K562 (cell line): ENCODE results near the gene RBPJL. TPM values are rescaled to one million over a fixed set of nuclear protein-coding genes. Genes with fewer than 3 reads are reported as not detected.

Experiments
- ATF7 ChIP-seq: fragments of 450-650 bp; IDR thresholded peaks from 2 replicates; pipeline ENCODE4 v1.7.1; 2014; ENCODE audit warnings: mild to moderate bottlenecking, moderate library complexity
- DIDO1 ChIP-seq: fragments of 450-650 bp; IDR thresholded peaks from 2 replicates; pipeline ENCODE4 v1.6.1; 2016; ENCODE audit warnings: low read depth, missing biosample characterization, missing genetic modification characterization
- EHMT2 ChIP-seq: fragments of 450-650 bp; IDR thresholded peaks from 2 replicates; pipeline ENCODE4 v1.6.1; 2018; ENCODE audit warnings: antibody characterized with exemption
- ILF3 ChIP-seq: fragments of 450-650 bp; IDR thresholded peaks from 2 replicates; pipeline ENCODE4 v1.6.1; 2018; ENCODE audit warnings: antibody characterized with exemption, mild to moderate bottlenecking, moderate library complexity, borderline replicate concordance
- MYBL2 ChIP-seq, 2 experiments: fragments of 450-650 bp in 1 of 2; sonication (generic) in 1 of 2; formaldehyde crosslinking in 1 of 2; IDR thresholded peaks; 2 replicates each; pipeline versions ENCODE4 v1.6.1 to v1.8.1; 2017 to 2022; ENCODE audit warnings: borderline replicate concordance in 1 of 2, inconsistent platforms in 1 of 2, low read depth in 1 of 2, mild to moderate bottlenecking in 1 of 2, missing genetic modification reagents in 1 of 2, moderate library complexity in 1 of 2
- PTTG1 ChIP-seq: fragments of 450-650 bp; IDR thresholded peaks from 2 replicates; pipeline ENCODE4 v1.6.1; 2016; ENCODE audit warnings: low read depth, mild to moderate bottlenecking, missing genetic modification characterization, missing compliant biosample characterization
- RBBP5 ChIP-seq: fragments of 200-600 bp; sonication (generic); IDR thresholded peaks from 2 replicates; pipeline ENCODE4 v1.6.1; 2012; ENCODE audit warnings: borderline replicate concordance, mild to moderate bottlenecking, low read length, control low read depth, inconsistent platforms; ENCODE audit not compliant: insufficient read depth, poor library complexity, severe bottlenecking
- SAP30 ChIP-seq: fragments of 200-600 bp; sonication (generic); IDR thresholded peaks from 2 replicates; pipeline ENCODE4 v1.6.1; 2012; ENCODE audit warnings: borderline replicate concordance, low read depth, mild to moderate bottlenecking, moderate library complexity, low read length, control low read depth, inconsistent platforms; ENCODE audit not compliant: insufficient read depth, poor library complexity, severe bottlenecking
- SIN3B ChIP-seq: fragments of 450-650 bp; IDR thresholded peaks from 2 replicates; pipeline ENCODE4 v1.6.1; 2017; ENCODE audit warnings: low read depth, mild to moderate bottlenecking, moderate library complexity
- WHSC1 ChIP-seq: IDR thresholded peaks from one replicate; pipeline ENCODE4 v1.6.1; 2012; ENCODE audit warnings: low read length, control low read depth, inconsistent platforms
- polyA plus RNA-seq, 8 experiments: library from polyadenylated mRNA; depleted of rRNA in 4 of 8; stranded (reverse) in 5 of 8; unstranded in 3 of 8; fragments of >200 nt; fragmentation: Nextera tagmentation in 2 of 8; fragmentation: Illumina TruSeq in 1 of 8; extraction: Ambion mirVana in 2 of 8; extraction: Trizol in 1 of 8; gene quantifications; 2 replicates each; pipeline versions ENCODE4 v1.2.1 to v1.2.3, GENCODE V29; 2011 to 2014; ENCODE audit warnings: inconsistent platforms in 1 of 8, missing spikeins in 1 of 8
- total RNA-seq, 7 experiments: library from RNA; depleted of rRNA in 6 of 7; stranded (reverse); fragments of >200 nt in 6 of 7; fragmentation: Illumina TruSeq in 2 of 7; extraction: Trizol in 2 of 7; gene quantifications; 2 replicates each; pipeline versions ENCODE4 v1.2.1 to v1.2.3, GENCODE V29; 2011 to 2021; ENCODE audit warnings: low replicate concordance in 1 of 7
- TF ChIP-seq, protein P1 (sequence below), 2 experiments: fragments of 450-650 bp in 1 of 2; IDR thresholded peaks; 2 replicates each; pipeline ENCODE4 v1.6.1; 2011 to 2017; ENCODE audit warnings: low read depth in 2 of 2, antibody characterized with exemption in 1 of 2, borderline replicate concordance in 1 of 2, low read length in 1 of 2, mild to moderate bottlenecking in 1 of 2, mixed read lengths in 1 of 2; ENCODE audit not compliant: control insufficient read depth in 1 of 2
- TF ChIP-seq, protein P2 (sequence below): fragments of 450-650 bp; IDR thresholded peaks from 2 replicates; pipeline ENCODE4 v1.6.1; 2017; ENCODE audit warnings: antibody characterized with exemption
- TF ChIP-seq, protein P3 (sequence below): sonication (generic); formaldehyde crosslinking; IDR thresholded peaks from 2 replicates; pipeline ENCODE4 v1.8.0; 2022; ENCODE audit warnings: missing genetic modification reagents, mild to moderate bottlenecking, moderate library complexity, borderline replicate concordance
- TF ChIP-seq, protein P4 (sequence below): fragments of 250-450 bp; sonication (Bioruptor Pico); IDR thresholded peaks from 2 replicates; pipeline ENCODE4 v1.5.0; 2021; ENCODE audit warnings: mild to moderate bottlenecking, moderate library complexity

RBPJL gene
- total and polyA plus RNA-seq, 9 of the 15 experiments (the other 6 are each of a cell fraction or from before 2014, with no cell fraction given), result not detected

DNA sequence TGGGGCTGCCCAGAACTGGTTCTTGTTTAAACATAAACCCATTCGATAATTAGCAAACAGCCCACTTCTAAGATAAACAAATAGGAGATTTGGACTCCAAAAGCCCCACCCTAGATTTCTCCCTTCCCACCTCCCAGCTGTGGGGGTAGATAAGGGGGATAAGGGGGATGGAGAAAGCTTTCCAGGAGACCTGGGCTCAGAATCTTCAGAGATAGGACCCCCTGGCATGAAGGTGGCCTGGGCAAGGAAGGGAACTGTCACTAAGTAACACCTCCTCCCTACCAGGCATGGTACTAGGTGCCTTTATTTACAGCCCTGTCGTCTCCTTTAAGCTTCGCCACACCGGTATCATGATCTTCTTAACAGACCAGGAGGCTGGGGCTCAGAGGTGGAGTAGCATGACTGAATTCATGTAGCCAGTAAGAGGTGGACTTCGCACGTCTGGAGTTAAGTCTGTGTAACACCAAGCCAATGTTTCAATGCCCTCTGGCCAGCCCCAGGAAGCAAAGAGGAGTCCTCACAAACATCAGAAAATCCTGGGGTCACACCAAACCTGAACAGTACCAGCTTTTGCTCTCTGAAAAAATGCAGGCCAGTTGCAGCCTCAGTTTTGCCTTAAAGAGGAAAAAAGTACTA, 37.0 kb downstream of the RBPJL start (continued):
- TF ChIP-seq SAP30, result no peak
- peak; percentile 30; the same call in 1 of the 2 replicates for TF ChIP-seq MYBL2 (IDR thresholded peaks at IDR 0.05; ENCODE audit: low read depth)
- no peak for TF ChIP-seq MYBL2 (CRISPR knock-in tag; IDR thresholded peaks at IDR 0.05; ENCODE audit: borderline replicate concordance)
- TF ChIP-seq WHSC1, result no peak
- no peak for TF ChIP-seq SIN3B
- TF ChIP-seq PTTG1 (tag), result no peak
- no peak for TF ChIP-seq EHMT2
- TF ChIP-seq, protein P1, sequence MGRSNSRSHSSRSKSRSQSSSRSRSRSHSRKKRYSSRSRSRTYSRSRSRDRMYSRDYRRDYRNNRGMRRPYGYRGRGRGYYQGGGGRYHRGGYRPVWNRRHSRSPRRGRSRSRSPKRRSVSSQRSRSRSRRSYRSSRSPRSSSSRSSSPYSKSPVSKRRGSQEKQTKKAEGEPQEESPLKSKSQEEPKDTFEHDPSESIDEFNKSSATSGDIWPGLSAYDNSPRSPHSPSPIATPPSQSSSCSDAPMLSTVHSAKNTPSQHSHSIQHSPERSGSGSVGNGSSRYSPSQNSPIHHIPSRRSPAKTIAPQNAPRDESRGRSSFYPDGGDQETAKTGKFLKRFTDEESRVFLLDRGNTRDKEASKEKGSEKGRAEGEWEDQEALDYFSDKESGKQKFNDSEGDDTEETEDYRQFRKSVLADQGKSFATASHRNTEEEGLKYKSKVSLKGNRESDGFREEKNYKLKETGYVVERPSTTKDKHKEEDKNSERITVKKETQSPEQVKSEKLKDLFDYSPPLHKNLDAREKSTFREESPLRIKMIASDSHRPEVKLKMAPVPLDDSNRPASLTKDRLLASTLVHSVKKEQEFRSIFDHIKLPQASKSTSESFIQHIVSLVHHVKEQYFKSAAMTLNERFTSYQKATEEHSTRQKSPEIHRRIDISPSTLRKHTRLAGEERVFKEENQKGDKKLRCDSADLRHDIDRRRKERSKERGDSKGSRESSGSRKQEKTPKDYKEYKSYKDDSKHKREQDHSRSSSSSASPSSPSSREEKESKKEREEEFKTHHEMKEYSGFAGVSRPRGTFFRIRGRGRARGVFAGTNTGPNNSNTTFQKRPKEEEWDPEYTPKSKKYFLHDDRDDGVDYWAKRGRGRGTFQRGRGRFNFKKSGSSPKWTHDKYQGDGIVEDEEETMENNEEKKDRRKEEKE (IDR thresholded peaks at IDR 0.05; ENCODE audit: borderline replicate concordance in 1 of 2, control insufficient read depth in 1 of 2, low read depth in 2 of 2, low read length in 1 of 2), result no peak
- no peak for TF ChIP-seq ATF7
- TF ChIP-seq, protein P2, sequence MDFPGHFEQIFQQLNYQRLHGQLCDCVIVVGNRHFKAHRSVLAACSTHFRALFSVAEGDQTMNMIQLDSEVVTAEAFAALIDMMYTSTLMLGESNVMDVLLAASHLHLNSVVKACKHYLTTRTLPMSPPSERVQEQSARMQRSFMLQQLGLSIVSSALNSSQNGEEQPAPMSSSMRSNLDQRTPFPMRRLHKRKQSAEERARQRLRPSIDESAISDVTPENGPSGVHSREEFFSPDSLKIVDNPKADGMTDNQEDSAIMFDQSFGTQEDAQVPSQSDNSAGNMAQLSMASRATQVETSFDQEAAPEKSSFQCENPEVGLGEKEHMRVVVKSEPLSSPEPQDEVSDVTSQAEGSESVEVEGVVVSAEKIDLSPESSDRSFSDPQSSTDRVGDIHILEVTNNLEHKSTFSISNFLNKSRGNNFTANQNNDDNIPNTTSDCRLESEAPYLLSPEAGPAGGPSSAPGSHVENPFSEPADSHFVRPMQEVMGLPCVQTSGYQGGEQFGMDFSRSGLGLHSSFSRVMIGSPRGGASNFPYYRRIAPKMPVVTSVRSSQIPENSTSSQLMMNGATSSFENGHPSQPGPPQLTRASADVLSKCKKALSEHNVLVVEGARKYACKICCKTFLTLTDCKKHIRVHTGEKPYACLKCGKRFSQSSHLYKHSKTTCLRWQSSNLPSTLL, result no peak
- TF ChIP-seq, protein P3, sequence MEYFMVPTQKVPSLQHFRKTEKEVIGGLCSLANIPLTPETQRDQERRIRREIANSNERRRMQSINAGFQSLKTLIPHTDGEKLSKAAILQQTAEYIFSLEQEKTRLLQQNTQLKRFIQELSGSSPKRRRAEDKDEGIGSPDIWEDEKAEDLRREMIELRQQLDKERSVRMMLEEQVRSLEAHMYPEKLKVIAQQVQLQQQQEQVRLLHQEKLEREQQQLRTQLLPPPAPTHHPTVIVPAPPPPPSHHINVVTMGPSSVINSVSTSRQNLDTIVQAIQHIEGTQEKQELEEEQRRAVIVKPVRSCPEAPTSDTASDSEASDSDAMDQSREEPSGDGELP (CRISPR knock-in tag), result peak; percentile 70; the same call in 1 of the 2 replicates
- TF ChIP-seq DIDO1 (tag), result no peak
- TF ChIP-seq RBBP5, result no peak
- TF ChIP-seq, protein P4, sequence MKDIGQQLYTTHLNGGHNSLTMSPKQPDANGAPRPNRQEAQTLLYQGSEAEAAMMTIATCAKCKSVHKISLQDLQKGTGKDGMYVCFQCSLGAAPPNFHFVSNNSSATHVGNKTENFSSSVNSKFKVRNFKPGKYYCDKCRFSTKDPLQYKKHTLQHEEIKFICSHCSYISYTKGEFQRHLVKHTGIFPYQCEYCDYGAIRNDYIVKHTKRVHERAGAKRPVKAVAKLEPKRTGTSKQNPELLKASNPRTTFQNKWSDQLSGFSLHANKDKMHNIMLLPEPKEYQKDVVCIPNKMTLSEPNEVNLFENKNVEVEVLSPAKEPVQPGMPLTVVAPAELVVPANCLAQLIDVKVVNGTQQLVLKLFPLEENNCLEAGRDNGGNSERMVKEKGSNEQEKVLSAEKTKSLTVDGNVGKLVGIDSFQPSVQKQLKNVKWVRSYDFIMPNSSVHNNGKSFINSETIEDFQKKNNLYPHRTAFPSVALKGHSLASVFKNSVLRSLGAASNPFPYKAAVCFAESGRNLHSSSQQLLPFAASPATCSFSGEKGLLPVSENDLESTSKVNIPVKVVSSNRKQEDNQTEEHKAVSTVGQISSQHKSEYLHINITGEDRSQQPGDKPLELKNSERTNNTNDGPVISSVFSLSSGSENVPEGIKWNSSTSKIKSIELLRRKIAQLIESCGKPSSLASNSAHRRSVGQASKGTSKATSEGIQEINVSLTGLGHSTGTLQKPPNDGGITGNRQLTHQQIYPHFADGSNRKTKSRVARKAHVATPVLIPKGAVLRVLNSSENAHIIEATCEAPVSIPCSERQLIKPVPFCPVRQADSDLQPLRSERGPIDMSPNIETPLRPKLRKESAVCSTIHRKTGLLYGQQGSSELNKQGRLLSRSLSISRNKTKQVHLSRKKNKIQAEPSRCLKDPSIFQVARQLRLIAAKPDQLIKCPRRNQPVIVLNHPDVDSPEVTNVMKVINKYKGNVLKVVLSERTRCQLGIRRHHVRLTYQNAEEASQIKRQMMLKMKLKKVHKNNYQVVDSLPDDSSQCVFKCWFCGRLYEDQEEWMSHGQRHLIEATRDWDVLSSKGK (CRISPR knock-in tag), result no peak
- no peak for TF ChIP-seq ILF3
